ENCODE results near the gene CTIF.

DNA sequence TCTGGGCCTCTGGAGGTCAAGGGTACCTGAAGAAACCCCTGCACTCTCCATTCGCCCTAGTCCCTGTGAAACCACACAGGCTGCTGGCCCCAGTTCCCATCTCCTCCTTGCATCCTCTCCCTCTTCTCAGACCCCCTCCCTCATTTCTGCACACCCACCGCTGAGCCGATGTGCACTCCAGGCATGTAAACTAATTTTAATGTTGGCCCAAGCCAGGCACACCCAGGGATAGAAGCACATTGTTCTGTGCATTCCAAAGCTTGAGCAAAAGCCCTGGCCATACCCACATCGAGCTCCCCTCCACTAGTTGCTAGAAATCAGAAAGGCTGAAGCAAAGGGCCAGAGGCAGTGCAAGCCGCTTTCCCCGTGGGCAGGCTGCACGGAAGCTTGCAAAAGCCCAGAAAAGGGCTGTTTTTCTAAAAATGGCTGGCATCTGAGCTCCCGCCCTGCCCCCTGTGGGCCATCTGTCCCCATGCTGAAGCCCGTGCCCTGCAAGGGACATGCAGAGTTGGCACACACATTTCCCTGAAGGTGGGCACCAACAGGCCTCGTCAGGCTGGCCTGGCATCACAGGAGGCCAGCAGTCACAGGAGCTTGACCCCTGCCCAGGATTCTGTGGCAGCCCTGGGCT, 230.3 kb downstream of the CTIF start:
- TF ChIP-seq EP300 (IDR thresholded peaks at IDR 0.05) (no peak), POLR2A (IDR thresholded peaks at IDR 0.05) (no peak)
